Posterior cingulate gyrus (tissue), 11 donors: ENCODE measurements around the gene IGSF9.

ENCODE experiments used
- DNase-seq, 10 donors: peaks; one replicate each; pipeline versions ENCODE4 v3.0.0 to v3.0.0-alpha.2; 2020 to 2021; ENCODE audit warnings: mixed read lengths in 3 of 10
- intact Hi-C: fragments of 100-400 bp; cut with DNase I; formaldehyde crosslinking; loops from one replicate; pipeline ENCODE4 v1.15.1; 2023

IGSF9 gene

GRCh38 chr1:159945483-159946241, at the start of gene IGSF9:
Gene IGSF9, minus strand, starts transcription at chr1:159945613. Its CDS starts 2,159 bp downstream, at chr1:159943454.
- intact Hi-C loops: no loop called here
- DNase-seq: peak; percentile 56 to 96 (median 74)

GRCh38 chr1:159994896-159995295, 49.5 kb upstream of the IGSF9 start:
- DNase-seq: no peak
- intact Hi-C loops: no loop called here

GRCh38 chr1:159993911-159994310, 48.5 kb upstream of the IGSF9 start:
- DNase-seq: no peak
- intact Hi-C loops: no loop called here

GRCh38 chr1:159992161-159992560, 46.7 kb upstream of the IGSF9 start:
- no peak for DNase-seq
- intact Hi-C loops: no loop called here

- intact Hi-C loops: no loop called here
- DNase-seq: no peak
Observed at GRCh38 chr1:159991513-159991912, 46.1 kb upstream of the IGSF9 start.

GRCh38 chr1:159990005-159990404, 44.6 kb upstream of the IGSF9 start:
- intact Hi-C loops: no loop called here
- DNase-seq: no peak

- intact Hi-C loops: no loop called here
- no peak for DNase-seq
Observed at GRCh38 chr1:159989581-159989980, 44.2 kb upstream of the IGSF9 start.

- intact Hi-C loops: no loop called here
Observed at GRCh38 chr1:159988006-159988405, 42.6 kb upstream of the IGSF9 start.

GRCh38 chr1:159987186-159987585, 41.8 kb upstream of the IGSF9 start:
- intact Hi-C loops: no loop called here
- no peak for DNase-seq

More at GRCh38 chr1:159988006-159988405, 42.6 kb upstream of the IGSF9 start:
- DNase-seq: no peak

- no peak for DNase-seq
- intact Hi-C loops: no loop called here
Observed at GRCh38 chr1:159986531-159986930, 41.1 kb upstream of the IGSF9 start.

- intact Hi-C loops: no loop called here
- no peak for DNase-seq
Observed at GRCh38 chr1:159986093-159986492, 40.7 kb upstream of the IGSF9 start.

- intact Hi-C loops: no loop called here
- DNase-seq: no peak
Observed at GRCh38 chr1:159985473-159985872, 40.1 kb upstream of the IGSF9 start.

GRCh38 chr1:159983681-159984080, 38.3 kb upstream of the IGSF9 start:
- no peak for DNase-seq
- intact Hi-C loops: no loop called here

GRCh38 chr1:159982280-159982679, 36.9 kb upstream of the IGSF9 start:
- intact Hi-C loops: no loop called here
- no peak for DNase-seq

- DNase-seq: no peak
- intact Hi-C loops: no loop called here
Observed at GRCh38 chr1:159981351-159982055, 36.1 kb upstream of the IGSF9 start.

GRCh38 chr1:159980786-159981185, 35.4 kb upstream of the IGSF9 start:
- no peak for DNase-seq
- intact Hi-C loops: no loop called here

- no peak for DNase-seq
- intact Hi-C loops: no loop called here
Observed at GRCh38 chr1:159980076-159980475, 34.7 kb upstream of the IGSF9 start.

GRCh38 chr1:159979257-159979656, 33.8 kb upstream of the IGSF9 start:
- intact Hi-C loops: no loop called here
- no peak for DNase-seq

GRCh38 chr1:159978107-159978398, 32.6 kb upstream of the IGSF9 start:
- intact Hi-C loops: no loop called here
- no peak for DNase-seq

GRCh38 chr1:159977364-159978106, 32.1 kb upstream of the IGSF9 start:
- DNase-seq: no peak
- intact Hi-C loops: no loop called here

- DNase-seq: no peak
- intact Hi-C loops: no loop called here
Observed at GRCh38 chr1:159974350-159974965, 29.0 kb upstream of the IGSF9 start.
